Upper lobe of left lung (tissue), 4 donors: ENCODE results near the gene CD82.

ENCODE experiments used
- CTCF ChIP-seq, 6 experiments: fragments of 450-650 bp in 4 of 6; fragments of 200-600 bp in 2 of 6; sonication (generic) in 2 of 6; IDR thresholded peaks; one replicate each; pipeline ENCODE4 v1.5.1; 2016 to 2019; ENCODE audit warnings: antibody characterized with exemption in 6 of 6
- POLR2A ChIP-seq, 4 donors: fragments of 450-650 bp; IDR thresholded peaks; one replicate each; pipeline ENCODE4 v1.5.1; 2016 to 2017; ENCODE audit warnings: antibody characterized with exemption in 4 of 4, mild to moderate bottlenecking in 2 of 4

GRCh38 chr11:44617671-44618461, 52.4 kb downstream of the CD82 start:
- TF ChIP-seq CTCF (IDR thresholded peaks at IDR 0.05) (no peak), POLR2A (IDR thresholded peaks at IDR 0.05) (no peak)
